ENCODE results near the gene DBNDD2.

The DBNDD2 gene, protein sequence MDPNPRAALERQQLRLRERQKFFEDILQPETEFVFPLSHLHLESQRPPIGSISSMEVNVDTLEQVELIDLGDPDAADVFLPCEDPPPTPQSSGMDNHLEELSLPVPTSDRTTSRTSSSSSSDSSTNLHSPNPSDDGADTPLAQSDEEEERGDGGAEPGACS

GRCh38 chr20:45407783-45408645 is at the start of gene DBNDD2:
DBNDD2 (plus strand) TSS chr20:45408289; CDS start chr20:45408468, 179 bp downstream.
- no peak for DNase-seq

GRCh38 chr20:45359069-45359405 is 49.1 kb upstream of the DBNDD2 start:
- DNase-seq = peak; percentile 50

GRCh38 chr20:45359406-45360148 is 48.5 kb upstream of the DBNDD2 start:
- DNase-seq = peak; percentile 51

- no peak for DNase-seq
Observed at GRCh38 chr20:45361793-45362192, 46.3 kb upstream of the DBNDD2 start.

- DNase-seq = peak; percentile 99
Observed at GRCh38 chr20:45362804-45363610, 45.1 kb upstream of the DBNDD2 start, which contains the start of gene SYS1. SYS1 (plus strand) TSS chr20:45363156; CDS start chr20:45363532, 376 bp downstream.

GRCh38 chr20:45363611-45364492 is 44.2 kb upstream of the DBNDD2 start:
- no peak for DNase-seq

DNA sequence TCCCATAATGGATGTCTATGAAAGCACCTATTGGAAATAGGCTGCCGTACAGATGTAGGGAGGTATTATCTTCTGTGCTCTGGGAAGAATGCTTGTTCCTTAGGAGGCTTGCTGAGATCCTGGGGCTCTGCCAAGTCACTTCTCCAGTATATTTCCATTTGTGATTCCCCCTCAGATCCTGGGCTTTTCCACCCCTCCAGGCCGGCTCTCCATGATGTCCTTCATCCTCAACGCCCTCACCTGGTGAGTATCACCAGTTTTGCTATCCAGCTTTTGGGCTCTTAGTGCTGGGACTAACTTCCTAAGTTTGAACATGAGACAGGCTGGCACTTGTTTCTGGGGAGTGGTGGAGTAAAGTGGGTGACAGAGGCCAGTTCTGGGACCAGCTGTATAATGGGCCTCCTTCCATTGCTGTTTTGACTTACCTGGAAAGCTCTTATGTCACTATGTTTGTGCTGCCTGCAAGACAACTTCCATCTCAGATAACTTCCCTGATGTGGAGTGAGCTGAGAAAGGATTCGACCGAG is 42.6 kb upstream of the DBNDD2 start:
- DNase-seq = no peak

DNA sequence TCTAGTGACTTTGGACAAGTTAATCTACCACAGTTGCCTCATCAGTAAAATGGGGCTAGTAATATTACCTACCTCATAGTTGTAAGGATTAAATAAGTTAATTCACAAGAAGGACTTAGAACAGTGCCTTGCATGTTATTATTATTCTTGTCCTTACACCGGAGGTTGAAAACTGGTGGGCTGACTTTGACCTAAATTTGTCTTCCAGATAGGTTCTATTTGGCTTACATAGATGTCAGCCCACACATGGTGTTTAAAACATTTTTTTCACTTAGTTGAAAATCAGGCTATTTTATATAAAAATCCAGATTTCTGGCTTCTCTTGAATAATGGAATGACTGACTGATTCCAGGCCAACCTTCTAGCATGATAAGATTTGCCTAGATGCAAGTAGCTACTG is 41.9 kb upstream of the DBNDD2 start:
- no peak for DNase-seq

GRCh38 chr20:45366631-45367030 is 41.5 kb upstream of the DBNDD2 start:
- no peak for DNase-seq

DNA sequence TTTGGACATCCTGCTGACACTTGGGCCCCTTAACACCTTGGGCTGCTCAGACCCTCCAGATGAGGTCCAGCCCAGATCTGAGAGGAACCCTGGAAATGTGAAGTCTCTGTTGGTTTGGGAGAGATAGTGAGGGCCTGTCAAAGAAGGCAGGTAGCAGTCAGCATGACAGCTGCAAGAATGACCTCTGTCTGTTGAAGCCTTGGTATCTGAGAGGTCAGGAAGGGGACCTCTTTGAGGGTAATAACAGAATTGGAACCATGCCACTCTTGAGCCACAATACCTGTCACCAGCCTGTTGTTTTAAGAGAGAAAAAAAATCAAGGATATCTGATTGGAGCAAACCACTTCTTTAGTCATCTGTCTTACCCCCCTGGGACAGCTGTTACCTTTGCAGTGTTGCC is 41.0 kb upstream of the DBNDD2 start:
- no peak for DNase-seq

- no peak for DNase-seq
Observed at GRCh38 chr20:45368221-45368980, 39.7 kb upstream of the DBNDD2 start.

GRCh38 chr20:45370571-45371160 is 37.4 kb upstream of the DBNDD2 start:
- no peak for DNase-seq

DNA sequence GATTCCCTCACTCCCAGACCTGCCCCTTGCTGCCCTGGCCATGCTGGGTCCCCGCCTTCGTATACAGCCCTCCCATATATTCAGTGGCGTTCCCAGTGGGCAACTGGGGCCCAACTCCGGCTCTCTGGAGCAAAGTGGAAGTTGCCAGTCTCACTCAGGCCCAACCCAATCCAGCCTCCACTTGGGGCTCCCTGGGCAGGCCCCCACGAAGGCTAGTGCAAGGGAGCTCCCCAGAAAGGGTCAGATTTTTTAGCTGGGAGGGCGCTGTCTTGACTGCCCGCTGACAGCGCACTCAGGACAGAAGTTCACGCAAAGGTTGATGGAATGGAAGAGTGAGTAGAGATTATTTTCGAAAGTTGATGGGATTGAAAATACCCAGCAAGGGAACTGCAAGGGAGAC is 35.8 kb upstream of the DBNDD2 start:
- no peak for DNase-seq

DNA sequence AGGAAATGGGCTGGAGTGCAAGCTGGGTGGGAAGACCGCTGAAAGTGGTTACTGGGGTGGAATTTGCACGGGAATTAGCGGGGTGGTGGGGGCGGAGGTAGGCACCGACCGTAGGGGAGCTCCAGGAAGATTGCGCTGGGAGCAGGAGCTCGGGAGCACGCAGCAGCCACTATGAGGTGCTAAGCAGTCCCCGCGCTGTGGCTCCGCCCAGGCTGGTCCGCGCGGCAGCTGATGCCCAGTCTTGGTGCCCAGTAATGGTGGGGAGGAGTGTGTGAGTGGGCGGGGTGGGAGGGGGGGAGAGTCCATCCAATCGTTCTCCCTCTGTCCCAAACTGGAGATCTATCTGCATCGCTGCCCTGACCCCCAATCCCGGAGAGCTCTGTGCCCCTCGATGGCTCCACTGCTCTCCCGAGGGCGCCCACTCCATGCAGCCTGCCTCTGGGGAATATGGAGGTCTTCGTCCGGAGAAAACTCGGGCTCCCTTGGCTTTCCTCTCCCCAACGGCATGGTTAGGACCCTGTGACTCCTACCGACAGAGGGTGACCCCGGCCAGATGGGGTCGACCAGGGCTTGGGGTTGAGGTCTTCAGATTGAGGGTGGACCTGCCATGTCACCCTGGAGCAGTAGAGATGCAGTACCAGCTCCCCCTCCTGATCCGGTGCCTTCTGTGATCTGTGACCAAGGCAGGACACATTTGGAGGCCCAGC is 35.3 kb upstream of the DBNDD2 start:
- no peak for DNase-seq

GRCh38 chr20:45373353-45374100 is 34.6 kb upstream of the DBNDD2 start:
- DNase-seq = peak; percentile 81

DNA sequence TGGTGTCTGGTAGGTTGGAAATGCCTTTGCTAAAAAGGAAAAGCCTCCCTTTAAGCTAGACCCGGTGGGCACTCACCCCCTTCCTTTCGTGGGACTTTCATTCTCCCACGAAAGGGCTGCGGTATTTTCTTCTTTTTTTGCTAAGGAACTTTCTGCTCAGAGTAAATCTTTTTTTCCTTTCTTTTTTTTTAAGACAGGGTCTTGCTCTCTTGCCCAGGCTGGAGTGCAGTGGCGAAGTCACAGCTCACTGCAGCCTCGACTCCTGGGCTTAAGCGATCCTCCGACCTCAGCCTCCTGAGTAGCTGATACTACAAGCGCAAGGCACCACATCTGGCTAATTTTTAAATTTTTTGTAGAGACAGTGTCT is 34.0 kb upstream of the DBNDD2 start:
- no peak for DNase-seq

DNA sequence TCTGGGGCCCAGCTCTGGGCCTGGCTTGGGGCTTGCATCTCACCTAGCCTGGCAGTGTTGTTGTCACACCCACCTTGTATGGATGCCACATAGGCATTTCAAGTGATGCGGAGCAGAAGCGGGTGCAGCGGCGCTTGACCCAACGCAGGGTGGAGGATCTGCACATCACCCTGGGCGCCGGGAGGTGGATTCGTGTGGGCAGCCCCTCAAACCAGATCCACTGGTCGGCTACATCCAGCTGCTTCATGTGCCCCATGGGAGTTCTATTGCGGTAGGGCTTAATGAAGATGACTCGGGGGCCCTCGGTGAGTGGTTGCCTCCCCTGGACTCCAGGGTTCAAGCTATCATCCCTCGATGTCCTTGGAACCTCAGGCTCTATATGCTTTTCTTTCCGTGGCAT is 33.1 kb upstream of the DBNDD2 start:
- DNase-seq = no peak

GRCh38 chr20:45377269-45377668 is 30.8 kb upstream of the DBNDD2 start:
- no peak for DNase-seq

- no peak for DNase-seq
Observed at GRCh38 chr20:45378191-45378590, 29.9 kb upstream of the DBNDD2 start, which contains the start of gene TP53TG5. TP53TG5 (minus strand) TSS chr20:45378325; CDS start chr20:45378236, 89 bp downstream.

All from femur (tissue), 1 donor.